ENCODE data around the gene ANKMY2. TPM values are rescaled to one million over a fixed set of nuclear protein-coding genes. Genes with fewer than 3 reads are reported as not detected.

The ANKMY2 gene
- total RNA-seq, 1 donor from 2014 or later = 13.9 TPM

GRCh38 chr7:16649196-16649595, 3.6 kb upstream of the ANKMY2 start:
- Histone ChIP-seq H3K27ac (no peak overlapping the region), H3K4me1 (peaks cover 48% of the 10 kb centered on the region), H3K36me3 (no peaks in the 10 kb centered on the region), H3K4me3 (no peak overlapping the region), H3K27me3 (ENCODE audit: low read depth) (no peaks in the 10 kb centered on the region), H3K9me3 (no peaks in the 10 kb centered on the region)
- DNase-seq (no peak), ATAC-seq (no peak)
- TF ChIP-seq CTCF (IDR thresholded peaks at IDR 0.05) = no peak
- intact Hi-C loops (cut with DNase I) = no loop called here

- intact Hi-C loops (cut with DNase I) = no loop called here
- Histone ChIP-seq H3K9me3 (no peaks in the 10 kb centered on the region), H3K4me1 (peaks cover 55% of the 10 kb centered on the region), H3K27ac (no peak overlapping the region), H3K27me3 (ENCODE audit: low read depth) (no peaks in the 10 kb centered on the region), H3K4me3 (no peak overlapping the region), H3K36me3 (no peaks in the 10 kb centered on the region)
- no peak for TF ChIP-seq CTCF (IDR thresholded peaks at IDR 0.05)
- no peak for ATAC-seq
- DNase-seq = no peak
Measured at GRCh38 chr7:16648551-16648950, 3.0 kb upstream of the ANKMY2 start.

- Histone ChIP-seq H3K27ac (no peak overlapping the region), H3K9me3 (no peaks in the 10 kb centered on the region), H3K4me1 (peaks cover 64% of the 10 kb centered on the region), H3K4me3 (peak overlapping the region; percentile 89), H3K36me3 (no peaks in the 10 kb centered on the region), H3K27me3 (ENCODE audit: low read depth) (no peaks in the 10 kb centered on the region)
- ATAC-seq (no peak), DNase-seq (no peak)
- no peak for TF ChIP-seq CTCF (IDR thresholded peaks at IDR 0.05)
- intact Hi-C loops (cut with DNase I) = no loop called here
Measured at GRCh38 chr7:16647435-16647960, 1.9 kb upstream of the ANKMY2 start.

DNA sequence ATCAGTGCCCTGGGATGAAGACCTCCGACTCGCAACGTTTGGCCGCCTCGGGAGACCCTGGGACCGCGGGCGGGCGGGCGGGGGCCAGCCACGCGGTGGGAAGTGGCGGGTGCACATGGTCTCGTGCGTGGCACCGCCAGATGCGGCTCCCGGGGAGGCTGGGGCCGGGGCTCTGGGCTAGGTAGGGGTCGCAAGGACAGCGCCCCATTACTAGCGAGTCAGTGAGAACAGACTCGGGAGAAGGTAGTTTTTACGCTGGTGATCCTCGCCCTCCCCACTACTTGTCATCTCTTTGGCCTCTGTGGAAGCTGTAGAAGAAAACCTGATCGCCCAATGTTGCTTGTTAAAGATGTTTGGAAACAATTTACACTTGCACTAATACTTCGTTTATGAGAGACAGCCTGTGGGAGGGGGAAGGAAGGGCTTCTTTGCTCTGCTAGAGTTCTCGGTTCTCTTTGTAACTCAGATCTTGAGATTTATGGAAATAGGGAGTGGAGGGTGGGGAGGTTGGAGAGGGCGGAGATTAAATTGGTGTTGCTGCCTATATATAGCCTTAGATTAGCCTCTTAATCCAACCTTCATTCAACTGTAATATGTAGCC, 1.0 kb upstream of the ANKMY2 start:
- peak overlapping the region; percentile 93 for H3K27ac ChIP-seq

More for the DNA sequence above, 1.0 kb upstream of the ANKMY2 start:
- intact Hi-C loops (cut with DNase I) = no loop called here
- H3K9me3 ChIP-seq = no peaks in the 10 kb centered on the region
- peak overlapping the region; percentile 89 for H3K4me3 ChIP-seq
- DNase-seq (no peak), ATAC-seq (peak; percentile 17 to 32)
- no peak for TF ChIP-seq CTCF (IDR thresholded peaks at IDR 0.05)
- H3K36me3 ChIP-seq = no peaks in the 10 kb centered on the region
- H3K4me1 ChIP-seq = peaks cover 62% of the 10 kb centered on the region
- H3K27me3 ChIP-seq (ENCODE audit: low read depth) = no peaks in the 10 kb centered on the region
